ENCODE data around the gene NSD1. TPM values are rescaled to one million over a fixed set of nuclear protein-coding genes. Genes with fewer than 3 reads are reported as not detected.

NSD1 gene
- total and polyA plus RNA-seq, 9 of the 15 experiments (the other 6 are each of a cell fraction or from before 2014, with no cell fraction given): 3.8 to 51.0 (median 24.7) TPM

DNA sequence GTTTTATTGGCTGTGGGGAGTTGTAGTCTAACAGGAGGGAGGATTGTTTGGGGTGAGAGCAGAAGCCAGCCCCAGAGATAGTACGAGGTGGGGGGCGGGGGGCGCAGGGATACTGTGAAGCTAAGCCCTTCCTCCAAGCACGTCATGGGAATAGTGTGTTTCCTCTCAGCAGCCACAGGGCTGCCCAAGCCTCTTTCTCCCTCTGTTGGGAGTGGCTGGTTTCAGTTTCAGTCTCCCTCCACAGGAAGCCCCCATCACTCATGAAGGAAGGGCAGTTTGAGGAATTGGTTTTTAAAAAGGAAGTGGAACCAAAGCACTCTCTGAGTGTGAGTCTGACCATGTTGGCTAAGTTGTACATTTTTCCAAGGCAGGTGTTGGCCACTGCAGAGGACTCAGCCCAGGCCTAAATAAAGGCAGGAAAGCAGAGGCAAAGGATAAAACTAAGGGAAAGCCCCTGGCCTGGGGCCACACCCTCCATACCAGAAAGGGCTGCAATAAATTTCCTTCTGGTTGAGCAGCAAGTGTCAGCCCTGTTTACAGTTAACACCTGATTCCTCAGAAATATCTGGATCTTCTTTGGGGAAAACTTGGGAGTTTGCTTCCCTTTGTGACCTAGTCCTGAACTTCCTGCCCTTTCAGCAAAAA lies 166.8 kb downstream of the NSD1 start (continued):
- TF ChIP-seq ARHGAP35 (IDR thresholded peaks at IDR 0.05; ENCODE audit: partially characterized antibody) (no peak), ZNF695 (CRISPR knock-in tag; IDR thresholded peaks at IDR 0.05) (no peak), NCOA6 (IDR thresholded peaks at IDR 0.05) (no peak), MLX (CRISPR knock-in tag; conservative IDR thresholded peaks at IDR 0.05) (no peak), GTF2E2 (tag; IDR thresholded peaks at IDR 0.05) (no peak), RFX7 (CRISPR knock-in tag; IDR thresholded peaks at IDR 0.05) (no peak), HOXB6 (CRISPR knock-in tag; IDR thresholded peaks at IDR 0.05; ENCODE audit: borderline replicate concordance) (no peak), ZNF707 (CRISPR knock-in tag; conservative IDR thresholded peaks at IDR 0.05) (no peak), FIP1L1 (IDR thresholded peaks at IDR 0.05; ENCODE audit: low read depth, low read length, poor library complexity, severe bottlenecking) (no peak), TAF1 (IDR thresholded peaks at IDR 0.05; ENCODE audit: control insufficient read depth, extremely low read depth, insufficient read depth, low read length, severe bottlenecking) (no peak), CSDE1 (IDR thresholded peaks at IDR 0.05) (no peak), SP1 (CRISPR knock-in tag; IDR thresholded peaks at IDR 0.05) (no peak), KDM4B (IDR thresholded peaks at IDR 0.05; ENCODE audit: borderline replicate concordance in 2 of 2, low read depth in 1 of 2) (no peak), ZNF449 (CRISPR knock-in tag; IDR thresholded peaks at IDR 0.05) (no peak), ZFPM2 (CRISPR knock-in tag; IDR thresholded peaks at IDR 0.05) (no peak), GATAD2B (IDR thresholded peaks at IDR 0.05; ENCODE audit: borderline replicate concordance) (no peak)
- TF ChIP-seq, protein P1, sequence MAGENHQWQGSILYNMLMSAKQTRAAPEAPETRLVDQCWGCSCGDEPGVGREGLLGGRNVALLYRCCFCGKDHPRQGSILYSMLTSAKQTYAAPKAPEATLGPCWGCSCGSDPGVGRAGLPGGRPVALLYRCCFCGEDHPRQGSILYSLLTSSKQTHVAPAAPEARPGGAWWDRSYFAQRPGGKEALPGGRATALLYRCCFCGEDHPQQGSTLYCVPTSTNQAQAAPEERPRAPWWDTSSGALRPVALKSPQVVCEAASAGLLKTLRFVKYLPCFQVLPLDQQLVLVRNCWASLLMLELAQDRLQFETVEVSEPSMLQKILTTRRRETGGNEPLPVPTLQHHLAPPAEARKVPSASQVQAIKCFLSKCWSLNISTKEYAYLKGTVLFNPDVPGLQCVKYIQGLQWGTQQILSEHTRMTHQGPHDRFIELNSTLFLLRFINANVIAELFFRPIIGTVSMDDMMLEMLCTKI (IDR thresholded peaks at IDR 0.05; ENCODE audit: partially characterized antibody): no peak
- TF ChIP-seq, protein P2, sequence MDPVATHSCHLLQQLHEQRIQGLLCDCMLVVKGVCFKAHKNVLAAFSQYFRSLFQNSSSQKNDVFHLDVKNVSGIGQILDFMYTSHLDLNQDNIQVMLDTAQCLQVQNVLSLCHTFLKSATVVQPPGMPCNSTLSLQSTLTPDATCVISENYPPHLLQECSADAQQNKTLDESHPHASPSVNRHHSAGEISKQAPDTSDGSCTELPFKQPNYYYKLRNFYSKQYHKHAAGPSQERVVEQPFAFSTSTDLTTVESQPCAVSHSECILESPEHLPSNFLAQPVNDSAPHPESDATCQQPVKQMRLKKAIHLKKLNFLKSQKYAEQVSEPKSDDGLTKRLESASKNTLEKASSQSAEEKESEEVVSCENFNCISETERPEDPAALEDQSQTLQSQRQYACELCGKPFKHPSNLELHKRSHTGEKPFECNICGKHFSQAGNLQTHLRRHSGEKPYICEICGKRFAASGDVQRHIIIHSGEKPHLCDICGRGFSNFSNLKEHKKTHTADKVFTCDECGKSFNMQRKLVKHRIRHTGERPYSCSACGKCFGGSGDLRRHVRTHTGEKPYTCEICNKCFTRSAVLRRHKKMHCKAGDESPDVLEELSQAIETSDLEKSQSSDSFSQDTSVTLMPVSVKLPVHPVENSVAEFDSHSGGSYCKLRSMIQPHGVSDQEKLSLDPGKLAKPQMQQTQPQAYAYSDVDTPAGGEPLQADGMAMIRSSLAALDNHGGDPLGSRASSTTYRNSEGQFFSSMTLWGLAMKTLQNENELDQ (CRISPR knock-in tag; IDR thresholded peaks at IDR 0.05; ENCODE audit: borderline replicate concordance): no peak
- TF ChIP-seq, protein P3, sequence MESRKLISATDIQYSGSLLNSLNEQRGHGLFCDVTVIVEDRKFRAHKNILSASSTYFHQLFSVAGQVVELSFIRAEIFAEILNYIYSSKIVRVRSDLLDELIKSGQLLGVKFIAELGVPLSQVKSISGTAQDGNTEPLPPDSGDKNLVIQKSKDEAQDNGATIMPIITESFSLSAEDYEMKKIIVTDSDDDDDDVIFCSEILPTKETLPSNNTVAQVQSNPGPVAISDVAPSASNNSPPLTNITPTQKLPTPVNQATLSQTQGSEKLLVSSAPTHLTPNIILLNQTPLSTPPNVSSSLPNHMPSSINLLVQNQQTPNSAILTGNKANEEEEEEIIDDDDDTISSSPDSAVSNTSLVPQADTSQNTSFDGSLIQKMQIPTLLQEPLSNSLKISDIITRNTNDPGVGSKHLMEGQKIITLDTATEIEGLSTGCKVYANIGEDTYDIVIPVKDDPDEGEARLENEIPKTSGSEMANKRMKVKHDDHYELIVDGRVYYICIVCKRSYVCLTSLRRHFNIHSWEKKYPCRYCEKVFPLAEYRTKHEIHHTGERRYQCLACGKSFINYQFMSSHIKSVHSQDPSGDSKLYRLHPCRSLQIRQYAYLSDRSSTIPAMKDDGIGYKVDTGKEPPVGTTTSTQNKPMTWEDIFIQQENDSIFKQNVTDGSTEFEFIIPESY (CRISPR knock-in tag; IDR thresholded peaks at IDR 0.05): no peak
- TF ChIP-seq, protein P4, sequence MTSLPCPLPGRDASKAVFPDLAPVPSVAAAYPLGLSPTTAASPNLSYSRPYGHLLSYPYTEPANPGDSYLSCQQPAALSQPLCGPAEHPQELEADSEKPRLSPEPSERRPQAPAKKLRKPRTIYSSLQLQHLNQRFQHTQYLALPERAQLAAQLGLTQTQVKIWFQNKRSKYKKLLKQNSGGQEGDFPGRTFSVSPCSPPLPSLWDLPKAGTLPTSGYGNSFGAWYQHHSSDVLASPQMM (CRISPR knock-in tag; IDR thresholded peaks at IDR 0.05): no peak

All from K562 (cell line).